ENCODE measurements around the gene ARL14. TPM values are rescaled to one million over a fixed set of nuclear protein-coding genes. Genes with fewer than 3 reads are reported as not detected.
A peak's percentile ranks its signal among the peaks of the same experiment; 100 is the strongest.

Gene ARL14
- total RNA-seq, 2 donors from 2014 or later: not detected

DNA sequence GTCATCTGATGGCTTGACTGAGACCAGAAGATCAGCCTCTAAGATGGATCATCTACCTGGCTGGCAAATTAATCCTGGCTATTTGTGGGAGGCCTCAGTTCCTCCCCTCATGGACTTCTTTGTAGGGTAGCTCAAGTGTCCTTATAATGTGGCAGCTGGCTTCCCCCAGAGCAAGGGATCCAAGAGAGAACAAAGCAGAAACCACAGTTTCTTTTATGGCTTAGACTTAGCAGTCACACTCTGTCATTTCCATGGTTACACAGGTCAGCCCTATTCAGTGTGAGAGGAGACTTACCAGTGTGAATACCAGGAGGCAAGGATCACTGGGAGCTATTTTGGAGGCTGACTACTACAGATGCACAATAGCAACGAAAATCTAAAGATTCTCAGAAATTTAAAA, 15.3 kb upstream of the ARL14 start:
- ATAC-seq (no peak), DNase-seq (no peak)
- no peaks in the 10 kb centered on the region for H3K9me3 ChIP-seq (ENCODE audit: control insufficient read depth, low read length, poor library complexity, severe bottlenecking)
- Mint-ChIP-seq H3K4me1 (peaks cover 9% of the 10 kb centered on the region), H3K36me3 (ENCODE audit: low read depth) (no peaks in the 10 kb centered on the region), H3K4me3 (no peak overlapping the region), H3K27ac (no peak overlapping the region), H3K27me3 (no peaks in the 10 kb centered on the region)

GRCh38 chr3:160665231-160665630, 11.7 kb upstream of the ARL14 start:
- H3K4me3 Mint-ChIP-seq: no peak overlapping the region
- no peak for ATAC-seq
- no peaks in the 10 kb centered on the region for H3K27me3 Mint-ChIP-seq
- no peaks in the 10 kb centered on the region for H3K9me3 ChIP-seq (ENCODE audit: control insufficient read depth, low read length, poor library complexity, severe bottlenecking)
- H3K4me1 Mint-ChIP-seq: peaks cover 9% of the 10 kb centered on the region
- no peaks in the 10 kb centered on the region for H3K36me3 Mint-ChIP-seq (ENCODE audit: low read depth)
- DNase-seq: no peak
- H3K27ac Mint-ChIP-seq: no peak overlapping the region

DNA sequence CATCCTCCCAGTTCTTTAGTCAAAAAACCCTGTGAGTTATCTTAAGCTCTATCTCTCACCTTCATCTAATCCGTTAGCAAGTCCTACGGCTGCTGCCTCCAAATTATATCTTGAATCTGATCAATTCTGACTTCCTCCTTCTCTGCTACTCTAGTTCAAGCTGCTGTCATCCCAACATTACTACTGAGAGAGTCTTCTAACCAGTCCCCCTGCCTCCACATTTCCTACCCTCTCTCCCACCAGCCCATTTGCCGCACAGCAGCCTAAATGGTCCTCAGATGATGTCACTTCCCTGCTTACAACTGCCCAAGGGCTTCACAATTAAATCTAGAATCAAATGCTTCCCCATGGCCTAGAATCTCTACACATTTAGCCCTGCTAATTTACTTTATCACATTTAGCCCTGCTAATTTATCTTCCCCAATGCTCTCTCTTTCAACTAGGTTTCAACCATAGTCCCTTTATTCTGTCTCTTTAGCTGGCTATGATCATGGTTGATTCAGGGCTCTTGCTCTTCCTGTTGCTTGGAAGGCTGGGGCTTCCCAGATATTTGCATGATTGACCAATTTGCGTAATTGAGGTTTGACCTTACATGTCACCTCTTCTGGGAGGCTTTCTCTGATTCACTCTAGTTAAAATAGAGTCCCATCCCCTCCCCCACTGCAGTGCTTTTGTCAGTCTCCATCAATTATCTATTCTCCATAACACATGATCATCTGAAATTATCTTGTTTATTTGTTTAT, 11.0 kb upstream of the ARL14 start:
- Mint-ChIP-seq H3K27me3 (no peaks in the 10 kb centered on the region), H3K4me1 (peaks cover 9% of the 10 kb centered on the region), H3K4me3 (no peak overlapping the region), H3K36me3 (ENCODE audit: low read depth) (no peaks in the 10 kb centered on the region), H3K27ac (no peak overlapping the region)
- H3K9me3 ChIP-seq (ENCODE audit: control insufficient read depth, low read length, poor library complexity, severe bottlenecking): no peaks in the 10 kb centered on the region
- DNase-seq (no peak), ATAC-seq (no peak)

GRCh38 chr3:160667452-160667851, 9.5 kb upstream of the ARL14 start:
- Mint-ChIP-seq H3K27ac (no peak overlapping the region), H3K4me1 (peaks cover 9% of the 10 kb centered on the region), H3K36me3 (ENCODE audit: low read depth) (no peaks in the 10 kb centered on the region), H3K27me3 (no peaks in the 10 kb centered on the region), H3K4me3 (no peak overlapping the region)
- H3K9me3 ChIP-seq (ENCODE audit: control insufficient read depth, low read length, poor library complexity, severe bottlenecking): no peaks in the 10 kb centered on the region
- DNase-seq (no peak), ATAC-seq (no peak)

GRCh38 chr3:160668454-160668853, 8.5 kb upstream of the ARL14 start:
- H3K4me3 Mint-ChIP-seq: no peak overlapping the region
- H3K4me1 Mint-ChIP-seq: peaks cover 9% of the 10 kb centered on the region
- no peak for DNase-seq
- H3K9me3 ChIP-seq (ENCODE audit: control insufficient read depth, low read length, poor library complexity, severe bottlenecking): no peaks in the 10 kb centered on the region
- H3K27ac Mint-ChIP-seq: no peak overlapping the region
- H3K27me3 Mint-ChIP-seq: no peaks in the 10 kb centered on the region
- no peaks in the 10 kb centered on the region for H3K36me3 Mint-ChIP-seq (ENCODE audit: low read depth)
- no peak for ATAC-seq

- Mint-ChIP-seq H3K4me1 (peaks cover under 1% of the 10 kb centered on the region), H3K27ac (no peak overlapping the region), H3K4me3 (no peak overlapping the region), H3K36me3 (ENCODE audit: low read depth) (peaks cover 2% of the 10 kb centered on the region), H3K27me3 (no peaks in the 10 kb centered on the region)
- no peak for ATAC-seq
- H3K9me3 ChIP-seq (ENCODE audit: control insufficient read depth, low read length, poor library complexity, severe bottlenecking): no peaks in the 10 kb centered on the region
- no peak for DNase-seq
Measured at GRCh38 chr3:160671231-160671630, 5.7 kb upstream of the ARL14 start.

DNA sequence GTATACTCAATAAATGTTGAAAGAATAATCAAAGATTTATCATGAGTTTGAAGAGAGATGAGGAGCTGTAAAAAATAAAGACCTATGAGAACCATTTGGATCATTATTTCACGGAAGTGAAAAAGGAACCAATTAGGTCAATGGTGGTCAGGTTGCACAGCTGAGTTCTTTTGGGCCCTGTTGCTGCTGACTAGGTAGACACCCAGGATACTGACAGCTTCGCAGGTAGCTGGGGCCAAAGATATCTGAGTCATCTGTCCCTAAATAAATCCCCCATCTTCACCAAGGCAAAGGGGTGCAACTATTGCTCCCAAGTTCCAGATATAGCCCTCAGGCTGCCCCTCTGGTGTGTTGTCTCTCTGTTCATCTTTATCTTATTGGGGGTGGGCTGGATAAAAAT, 5.0 kb upstream of the ARL14 start:
- DNase-seq: no peak
- H3K27ac Mint-ChIP-seq: no peak overlapping the region
- no peaks in the 10 kb centered on the region for H3K27me3 Mint-ChIP-seq
- ATAC-seq: no peak
- no peaks in the 10 kb centered on the region for H3K4me1 Mint-ChIP-seq
- peaks cover 2% of the 10 kb centered on the region for H3K36me3 Mint-ChIP-seq (ENCODE audit: low read depth)
- H3K4me3 Mint-ChIP-seq: no peak overlapping the region
- no peaks in the 10 kb centered on the region for H3K9me3 ChIP-seq (ENCODE audit: control insufficient read depth, low read length, poor library complexity, severe bottlenecking)

GRCh38 chr3:160673188-160673587, 3.8 kb upstream of the ARL14 start:
- Mint-ChIP-seq H3K4me3 (no peak overlapping the region), H3K27ac (no peak overlapping the region), H3K27me3 (no peaks in the 10 kb centered on the region), H3K36me3 (ENCODE audit: low read depth) (peaks cover 2% of the 10 kb centered on the region), H3K4me1 (no peaks in the 10 kb centered on the region)
- ATAC-seq (no peak), DNase-seq (no peak)
- no peaks in the 10 kb centered on the region for H3K9me3 ChIP-seq (ENCODE audit: control insufficient read depth, low read length, poor library complexity, severe bottlenecking)

DNA sequence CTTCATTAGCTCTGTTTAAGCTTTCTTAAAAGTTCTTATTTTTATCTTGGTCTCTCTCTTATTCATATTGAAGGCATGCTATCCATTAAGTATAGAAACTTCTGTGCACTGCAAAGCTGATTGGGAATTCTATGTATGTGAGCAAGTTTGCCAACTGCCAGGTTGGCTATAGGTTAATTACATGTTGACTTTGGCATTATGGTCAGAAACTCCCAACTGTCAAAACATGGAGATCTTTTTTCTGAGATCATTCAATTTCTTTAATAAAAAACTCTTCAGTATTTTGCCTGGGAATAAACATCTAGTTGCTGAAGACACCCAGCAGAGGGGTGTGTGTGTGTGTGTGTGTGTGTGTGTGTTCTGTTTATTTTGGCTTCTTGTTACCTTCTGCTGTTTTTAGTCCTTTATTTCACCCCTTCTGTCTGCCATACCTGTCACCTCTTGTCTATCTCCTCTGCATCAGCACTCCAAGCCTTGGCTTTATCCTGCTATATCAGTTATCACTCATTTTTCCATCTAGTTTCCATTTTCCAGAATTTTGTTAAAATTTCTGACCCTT, 1.3 kb upstream of the ARL14 start:
- ATAC-seq: no peak
- DNase-seq: no peak
- Mint-ChIP-seq H3K27me3 (peaks cover 17% of the 10 kb centered on the region), H3K36me3 (ENCODE audit: low read depth) (peaks cover 2% of the 10 kb centered on the region), H3K4me3 (no peak overlapping the region), H3K27ac (no peak overlapping the region), H3K4me1 (no peaks in the 10 kb centered on the region)
- no peaks in the 10 kb centered on the region for H3K9me3 ChIP-seq (ENCODE audit: control insufficient read depth, low read length, poor library complexity, severe bottlenecking)

- H3K27me3 Mint-ChIP-seq: peaks cover 17% of the 10 kb centered on the region
- no peak for ATAC-seq
- no peaks in the 10 kb centered on the region for H3K9me3 ChIP-seq (ENCODE audit: control insufficient read depth, low read length, poor library complexity, severe bottlenecking)
- H3K4me3 Mint-ChIP-seq: no peak overlapping the region
- DNase-seq: no peak
- H3K4me1 Mint-ChIP-seq: no peaks in the 10 kb centered on the region
- H3K27ac Mint-ChIP-seq: no peak overlapping the region
- H3K36me3 Mint-ChIP-seq (ENCODE audit: low read depth): peaks cover 2% of the 10 kb centered on the region
Measured at GRCh38 chr3:160677459-160677881, 510 bp downstream of the ARL14 start.

GRCh38 chr3:160678292-160678842, 1.4 kb downstream of the ARL14 start:
- Mint-ChIP-seq H3K36me3 (ENCODE audit: low read depth) (peaks cover 6% of the 10 kb centered on the region), H3K27me3 (peaks cover 24% of the 10 kb centered on the region), H3K27ac (no peak overlapping the region), H3K4me3 (no peak overlapping the region), H3K4me1 (peaks cover 4% of the 10 kb centered on the region)
- ATAC-seq (no peak), DNase-seq (no peak)
- H3K9me3 ChIP-seq (ENCODE audit: control insufficient read depth, low read length, poor library complexity, severe bottlenecking): no peaks in the 10 kb centered on the region

DNA sequence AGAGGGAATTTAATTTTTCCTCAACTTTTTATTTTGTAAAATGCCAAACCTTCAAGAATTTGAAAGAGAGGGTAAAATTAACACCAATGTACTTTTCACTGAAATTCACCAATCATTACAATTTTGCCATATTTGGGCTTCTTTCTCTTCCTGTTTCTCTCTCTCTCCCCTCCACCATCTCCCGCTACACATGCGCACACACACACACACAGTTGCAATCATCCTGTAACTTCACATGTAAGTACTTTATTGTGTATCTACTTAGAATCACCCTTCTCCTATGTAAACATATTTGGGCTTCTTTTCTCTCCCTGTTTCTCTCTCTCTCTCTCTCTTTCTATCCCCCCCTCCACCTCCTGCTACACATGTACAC, 7.4 kb downstream of the ARL14 start:
- H3K27me3 Mint-ChIP-seq: peaks cover 26% of the 10 kb centered on the region
- H3K9me3 ChIP-seq (ENCODE audit: control insufficient read depth, low read length, poor library complexity, severe bottlenecking): no peaks in the 10 kb centered on the region
- no peak for ATAC-seq
- peaks cover 6% of the 10 kb centered on the region for H3K36me3 Mint-ChIP-seq (ENCODE audit: low read depth)
- H3K4me3 Mint-ChIP-seq: no peak overlapping the region
- peaks cover 7% of the 10 kb centered on the region for H3K4me1 Mint-ChIP-seq
- peak overlapping the region; percentile 67 for H3K27ac Mint-ChIP-seq
- DNase-seq: no peak

- no peak overlapping the region for H3K27ac Mint-ChIP-seq
- peaks cover 7% of the 10 kb centered on the region for H3K4me1 Mint-ChIP-seq
- H3K4me3 Mint-ChIP-seq: no peak overlapping the region
- ATAC-seq: no peak
- H3K9me3 ChIP-seq (ENCODE audit: control insufficient read depth, low read length, poor library complexity, severe bottlenecking): no peaks in the 10 kb centered on the region
- DNase-seq: no peak
- peaks cover 22% of the 10 kb centered on the region for H3K27me3 Mint-ChIP-seq
- H3K36me3 Mint-ChIP-seq (ENCODE audit: low read depth): peaks cover 6% of the 10 kb centered on the region
Measured at GRCh38 chr3:160685144-160685766, 8.3 kb downstream of the ARL14 start.

Measured in T-helper 17 cell (primary cell).